GM12878 (cell line): ENCODE results near the gene PRPSAP1. TPM values are rescaled to one million over a fixed set of nuclear protein-coding genes. Genes with fewer than 3 reads are reported as not detected.

Experiments used
- ATAC-seq: fragments of 200-7000 bp; cut with Tn5 transposase; 3 replicates; pipeline ENCODE4 v1.9.1; 2020; ENCODE audit warnings: mild to moderate bottlenecking, moderate library complexity
- BruUV-seq: library from RNA; stranded (reverse); fragments of 400-500 nt; replicated peaks from 2 replicates; lab custom pipeline; 2021; lab: Mats Ljungman, UMichigan
- CTCF ChIA-PET: fragments of 300-600 bp; sonication (Branson Sonifier 250); formaldehyde crosslinking; extraction: SDS; loops from one replicate; lab custom pipeline; 2021; ENCODE audit warnings: inconsistent platforms; lab: Yijun Ruan, JAX
- POLR2A ChIA-PET: fragments of 350-600 bp; formaldehyde crosslinking; extraction: SDS; loops from one replicate; lab custom pipeline; 2021; ENCODE audit warnings: inconsistent platforms; lab: Charles Lee
- RAD21 ChIA-PET: fragments of 300-600 bp; sonication (Branson Sonifier 250); formaldehyde crosslinking; loops from one replicate; lab custom pipeline; 2023; ENCODE audit warnings: antibody characterized with exemption; ENCODE audit not compliant: unreplicated experiment; lab: Charles Lee
- SMC1A ChIA-PET: fragments of 300-600 bp; sonication (Branson Sonifier 250); formaldehyde crosslinking; loops from one replicate; lab custom pipeline; 2023; ENCODE audit not compliant: unreplicated experiment, uncharacterized antibody; lab: Charles Lee
- DNase-seq: peaks from one replicate; pipeline ENCODE4 v3.0.0-alpha.2; 2011; ENCODE audit warnings: low read depth, low spot score
- FAIRE-seq: peaks from 3 replicates; lab custom pipeline; 2011; peaks lifted over from hg19 to GRCh38; lab: Jason Lieb, UNC
- H2AFZ ChIP-seq: 2 replicates; pipeline ENCODE4 v1.6.0; 2011; ENCODE audit warnings: low read depth, low read length, control low read depth; ENCODE audit not compliant: control insufficient read depth
- H3K27ac ChIP-seq: 2 replicates; pipeline ENCODE4 v1.5.1; 2011; ENCODE audit warnings: control low read depth; ENCODE audit not compliant: control insufficient read depth, insufficient read depth
- H3K27me3 ChIP-seq, 2 experiments: replicated peaks in 1 of 2; 2 replicates each; pipeline versions ENCODE4 v1.6.0 to v1.6.1; 2011; ENCODE audit warnings: low read length in 1 of 2; ENCODE audit not compliant: control insufficient read depth in 2 of 2, insufficient read depth in 2 of 2
- H3K36me3 ChIP-seq, 2 experiments: 2 replicates each; pipeline ENCODE4 v1.5.1; 2011; ENCODE audit warnings: low read length in 1 of 2; ENCODE audit not compliant: control insufficient read depth in 2 of 2, insufficient read depth in 2 of 2
- H3K4me1 ChIP-seq: 2 replicates; pipeline ENCODE4 v1.6.1; 2011; ENCODE audit warnings: mild to moderate bottlenecking, low read length, moderate library complexity, mixed read lengths; ENCODE audit not compliant: control insufficient read depth, insufficient read depth
- H3K4me2 ChIP-seq: 2 replicates; pipeline ENCODE4 v1.6.0; 2011; ENCODE audit warnings: control low read depth; ENCODE audit not compliant: control insufficient read depth, insufficient read depth
- H3K4me3 ChIP-seq: fragments of 200-600 bp; sonication (generic); 2 replicates; pipeline ENCODE4 v1.5.1; 2016
- H3K79me2 ChIP-seq: 2 replicates; pipeline ENCODE4 v1.6.0; 2011; ENCODE audit warnings: low read length; ENCODE audit not compliant: control insufficient read depth, insufficient read depth
- H3K9ac ChIP-seq: 2 replicates; pipeline ENCODE4 v1.8.0; 2011; ENCODE audit warnings: low read length, control low read depth, mixed read lengths; ENCODE audit not compliant: control insufficient read depth, insufficient read depth
- H3K9me3 ChIP-seq: replicated peaks from 3 replicates; pipeline ENCODE4 v1.5.1; 2011; ENCODE audit warnings: mild to moderate bottlenecking, low read length; ENCODE audit not compliant: control insufficient read depth, insufficient read depth
- H4K20me1 ChIP-seq: 2 replicates; pipeline ENCODE4 v1.6.0; 2011; ENCODE audit not compliant: control insufficient read depth, insufficient read depth
- HCFC1 ChIP-seq: fragments of 150-350 bp; IDR thresholded peaks from 2 replicates; pipeline ENCODE4 v1.6.1; 2014; ENCODE audit warnings: low read length
- NR2C2 ChIP-seq: IDR thresholded peaks from 2 replicates; pipeline ENCODE4 v1.6.1; 2011; ENCODE audit warnings: borderline replicate concordance, low read depth; ENCODE audit not compliant: control insufficient read depth, insufficient read length
- POLR2AphosphoS2 ChIP-seq: IDR thresholded peaks from 2 replicates; pipeline ENCODE4 v1.6.1; 2011; ENCODE audit warnings: low read depth, mild to moderate bottlenecking, low read length, improper control_type of control experiment, moderate library complexity
- RAD21 ChIP-seq: IDR thresholded peaks from 2 replicates; pipeline ENCODE4 v1.6.1; 2011; ENCODE audit warnings: mild to moderate bottlenecking, low read depth, low read length, moderate library complexity; ENCODE audit not compliant: insufficient read depth
- RB1 ChIP-seq: fragments of 450-650 bp; formaldehyde crosslinking; IDR thresholded peaks from 2 replicates; pipeline ENCODE4 v1.6.1; 2017; ENCODE audit warnings: mild to moderate bottlenecking, borderline replicate concordance
- SMC3 ChIP-seq: IDR thresholded peaks from 2 replicates; pipeline ENCODE4 v1.6.1; 2011; ENCODE audit warnings: low read length, improper control_type of control experiment, borderline replicate concordance
- TARDBP ChIP-seq: IDR thresholded peaks from 2 replicates; pipeline ENCODE4 v1.6.1; 2016; ENCODE audit warnings: borderline replicate concordance
- ZNF24 ChIP-seq: fragments of 450-650 bp; IDR thresholded peaks from 2 replicates; pipeline ENCODE4 v1.6.1; 2017; ENCODE audit warnings: antibody characterized with exemption, mild to moderate bottlenecking
- ZNF384 ChIP-seq: IDR thresholded peaks from 2 replicates; pipeline ENCODE4 v1.6.1; 2012; ENCODE audit warnings: low read depth, mild to moderate bottlenecking, low read length, improper control_type of control experiment, borderline replicate concordance
- WGBS: methylation state at CpG from one replicate; pipeline ENCODE4 v1.1.6; 2016; ENCODE audit warnings: low lambda C conversion rate; ENCODE audit not compliant: insufficient replicate concordance, insufficient coverage; ENCODE audit errors: missing lambda C conversion rate; 5-methylcytosine and 5-hydroxymethylcytosine counted together
- in situ Hi-C: fragments of 300-500 bp; cut with MboI; formaldehyde crosslinking; loops from 9 replicates; pipeline ENCODE4 v1.14.3; 2018; ENCODE audit warnings: mixed read lengths
- intact Hi-C: fragments of 100-400 bp; cut with micrococcal nuclease; formaldehyde crosslinking; loops from one replicate; pipeline ENCODE4 v1.14.2; 2022; ENCODE audit not compliant: unreplicated experiment
- polyA plus RNA-seq, 11 experiments: library from polyadenylated mRNA; depleted of rRNA in 4 of 11; unstranded in 6 of 11; stranded (reverse) in 5 of 11; fragments of >200 nt; fragmentation: Nextera tagmentation in 4 of 11; fragmentation: Illumina TruSeq in 1 of 11; extraction: Ambion mirVana in 4 of 11; extraction: Trizol in 1 of 11; gene quantifications; 1 replicate in 1 of 11; 2 replicates in 10 of 11; pipeline versions ENCODE4 v1.2.1 to v1.2.3, GENCODE V29; 2011 to 2016; ENCODE audit warnings: inconsistent platforms in 2 of 11, missing spikeins in 2 of 11, low read depth in 1 of 11
- total RNA-seq, 4 experiments: library from RNA; depleted of rRNA in 3 of 4; stranded (reverse); fragments of >200 nt in 3 of 4; fragmentation: Illumina TruSeq in 1 of 4; extraction: Trizol in 1 of 4; gene quantifications; 2 replicates each; pipeline versions ENCODE4 v1.2.1 to v1.2.3, GENCODE V29; 2013 to 2021
- TF ChIP-seq, protein P1 (sequence below): IDR thresholded peaks from 2 replicates; pipeline ENCODE4 v1.6.1; 2011; ENCODE audit warnings: mild to moderate bottlenecking, low read depth, low read length, moderate library complexity; ENCODE audit not compliant: insufficient replicate concordance
- TF ChIP-seq, protein P2 (sequence below): IDR thresholded peaks from 2 replicates; pipeline ENCODE4 v1.6.1; 2012; ENCODE audit warnings: improper control_type of control experiment, low read depth, low read length; ENCODE audit not compliant: insufficient replicate concordance
- TF ChIP-seq, protein P3 (sequence below): IDR thresholded peaks from 2 replicates; pipeline ENCODE4 v1.6.1; 2012; ENCODE audit warnings: low read depth, low read length, improper control_type of control experiment

PRPSAP1 gene
- total and polyA plus RNA-seq, 10 of the 15 experiments (the other 5 are each of a cell fraction or from before 2014, with no cell fraction given): 15.8 to 84.2 (median 44.2) TPM

DNA sequence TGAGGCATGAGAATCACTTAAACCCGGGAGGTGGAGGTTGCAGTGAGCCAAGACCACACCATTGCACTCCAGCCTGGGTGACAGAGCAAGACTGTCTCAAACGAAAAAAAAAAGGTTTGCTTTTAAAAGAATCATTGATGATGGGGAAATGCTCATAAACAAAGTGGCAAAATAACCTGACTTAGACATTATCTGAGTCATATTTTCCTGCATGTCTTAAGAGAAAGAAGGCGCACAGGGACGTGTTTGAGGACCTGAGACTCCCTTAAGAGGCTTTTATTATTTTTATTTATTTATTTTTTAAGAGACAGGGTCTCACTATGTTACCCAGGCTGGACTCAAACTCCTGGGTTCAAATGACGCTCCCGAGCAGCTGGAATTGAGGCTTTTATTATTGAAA is 5.7 kb upstream of the PRPSAP1 start (continued):
- TF ChIP-seq NR2C2: no peak
- TF ChIP-seq, all 136 proteins: peak for 0

DNA sequence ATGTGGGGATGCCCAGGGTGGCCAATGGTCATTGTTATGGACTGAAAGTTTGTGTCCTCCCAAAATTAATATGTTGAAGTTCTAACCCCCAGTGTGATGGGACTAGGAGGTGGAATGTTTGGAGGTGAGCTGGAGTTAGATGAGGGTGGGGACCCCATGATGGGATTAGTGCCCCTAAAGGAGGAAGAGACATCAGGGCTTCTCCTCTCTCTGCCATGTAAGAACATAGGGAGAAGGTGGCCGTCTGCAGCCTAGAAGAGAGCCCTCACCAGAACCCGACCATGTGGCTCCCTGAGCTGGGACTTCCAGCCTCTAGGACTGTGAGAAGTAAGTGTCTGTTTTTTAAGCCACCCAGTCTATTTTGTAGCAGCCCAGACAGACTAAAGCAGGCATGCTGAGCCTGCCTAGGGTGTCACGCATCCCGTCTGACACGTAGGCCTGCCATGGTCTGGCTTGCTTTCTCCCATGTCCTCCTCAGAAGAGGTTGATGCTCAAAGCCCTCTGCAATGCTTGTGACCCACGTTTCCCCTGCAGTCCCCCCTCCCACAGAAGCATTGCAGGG is 4.0 kb upstream of the PRPSAP1 start:
- H4K20me1 ChIP-seq: no peaks in the 10 kb centered on the region
- H3K4me1 ChIP-seq: peaks cover 13% of the 10 kb centered on the region
- no peak overlapping the region for H3K27ac ChIP-seq
- H2AFZ ChIP-seq: peak overlapping the region; percentile 75
- no TSS peak for BruUV-seq
- ChIA-PET POLR2A (interaction anchor here (0.5 to 0.7 kb wide), 3 partner anchors 11 to 368 kb away, joined by 3 to 5 read pairs (median 4); no protein-coding TSS in a partner anchor), RAD21 (no interaction called here), CTCF (interaction anchor here (2.5 kb wide), 1 partner anchor 40 kb away, joined by 8 read pairs; no protein-coding TSS in a partner anchor), SMC1A (interaction anchor here (0.6 kb wide), 2 partner anchors 125 to 1437 kb away, joined by 3 read pairs; no protein-coding TSS in a partner anchor)
- TF ChIP-seq ZNF24 (no peak), POLR2AphosphoS2 (no peak), RAD21 (no peak), SMC3 (no peak), HCFC1 (no peak), RB1 (no peak), TARDBP (no peak), ZNF384 (no peak)
- TF ChIP-seq, protein P1, sequence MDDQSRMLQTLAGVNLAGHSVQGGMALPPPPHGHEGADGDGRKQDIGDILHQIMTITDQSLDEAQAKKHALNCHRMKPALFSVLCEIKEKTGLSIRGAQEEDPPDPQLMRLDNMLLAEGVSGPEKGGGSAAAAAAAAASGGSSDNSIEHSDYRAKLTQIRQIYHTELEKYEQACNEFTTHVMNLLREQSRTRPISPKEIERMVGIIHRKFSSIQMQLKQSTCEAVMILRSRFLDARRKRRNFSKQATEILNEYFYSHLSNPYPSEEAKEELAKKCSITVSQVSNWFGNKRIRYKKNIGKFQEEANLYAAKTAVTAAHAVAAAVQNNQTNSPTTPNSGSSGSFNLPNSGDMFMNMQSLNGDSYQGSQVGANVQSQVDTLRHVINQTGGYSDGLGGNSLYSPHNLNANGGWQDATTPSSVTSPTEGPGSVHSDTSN: no peak
- TF ChIP-seq, protein P2, sequence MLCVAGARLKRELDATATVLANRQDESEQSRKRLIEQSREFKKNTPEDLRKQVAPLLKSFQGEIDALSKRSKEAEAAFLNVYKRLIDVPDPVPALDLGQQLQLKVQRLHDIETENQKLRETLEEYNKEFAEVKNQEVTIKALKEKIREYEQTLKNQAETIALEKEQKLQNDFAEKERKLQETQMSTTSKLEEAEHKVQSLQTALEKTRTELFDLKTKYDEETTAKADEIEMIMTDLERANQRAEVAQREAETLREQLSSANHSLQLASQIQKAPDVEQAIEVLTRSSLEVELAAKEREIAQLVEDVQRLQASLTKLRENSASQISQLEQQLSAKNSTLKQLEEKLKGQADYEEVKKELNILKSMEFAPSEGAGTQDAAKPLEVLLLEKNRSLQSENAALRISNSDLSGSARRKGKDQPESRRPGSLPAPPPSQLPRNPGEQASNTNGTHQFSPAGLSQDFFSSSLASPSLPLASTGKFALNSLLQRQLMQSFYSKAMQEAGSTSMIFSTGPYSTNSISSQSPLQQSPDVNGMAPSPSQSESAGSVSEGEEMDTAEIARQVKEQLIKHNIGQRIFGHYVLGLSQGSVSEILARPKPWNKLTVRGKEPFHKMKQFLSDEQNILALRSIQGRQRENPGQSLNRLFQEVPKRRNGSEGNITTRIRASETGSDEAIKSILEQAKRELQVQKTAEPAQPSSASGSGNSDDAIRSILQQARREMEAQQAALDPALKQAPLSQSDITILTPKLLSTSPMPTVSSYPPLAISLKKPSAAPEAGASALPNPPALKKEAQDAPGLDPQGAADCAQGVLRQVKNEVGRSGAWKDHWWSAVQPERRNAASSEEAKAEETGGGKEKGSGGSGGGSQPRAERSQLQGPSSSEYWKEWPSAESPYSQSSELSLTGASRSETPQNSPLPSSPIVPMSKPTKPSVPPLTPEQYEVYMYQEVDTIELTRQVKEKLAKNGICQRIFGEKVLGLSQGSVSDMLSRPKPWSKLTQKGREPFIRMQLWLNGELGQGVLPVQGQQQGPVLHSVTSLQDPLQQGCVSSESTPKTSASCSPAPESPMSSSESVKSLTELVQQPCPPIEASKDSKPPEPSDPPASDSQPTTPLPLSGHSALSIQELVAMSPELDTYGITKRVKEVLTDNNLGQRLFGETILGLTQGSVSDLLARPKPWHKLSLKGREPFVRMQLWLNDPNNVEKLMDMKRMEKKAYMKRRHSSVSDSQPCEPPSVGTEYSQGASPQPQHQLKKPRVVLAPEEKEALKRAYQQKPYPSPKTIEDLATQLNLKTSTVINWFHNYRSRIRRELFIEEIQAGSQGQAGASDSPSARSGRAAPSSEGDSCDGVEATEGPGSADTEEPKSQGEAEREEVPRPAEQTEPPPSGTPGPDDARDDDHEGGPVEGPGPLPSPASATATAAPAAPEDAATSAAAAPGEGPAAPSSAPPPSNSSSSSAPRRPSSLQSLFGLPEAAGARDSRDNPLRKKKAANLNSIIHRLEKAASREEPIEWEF: no peak
- TF ChIP-seq, protein P3, sequence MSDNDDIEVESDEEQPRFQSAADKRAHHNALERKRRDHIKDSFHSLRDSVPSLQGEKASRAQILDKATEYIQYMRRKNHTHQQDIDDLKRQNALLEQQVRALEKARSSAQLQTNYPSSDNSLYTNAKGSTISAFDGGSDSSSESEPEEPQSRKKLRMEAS: no peak
- H3K9me3 ChIP-seq: no peaks in the 10 kb centered on the region
- no peaks in the 10 kb centered on the region for H3K36me3 ChIP-seq
- no peak for ATAC-seq
- H3K4me3 ChIP-seq: no peak overlapping the region
- H3K9ac ChIP-seq: no peak overlapping the region
- in situ Hi-C loops (no loop called here), intact Hi-C loops (no loop called here)
- WGBS: 76% methylated on average over 6 of the region's 6 CpGs
- H3K27me3 ChIP-seq: no peaks in the 10 kb centered on the region; a peak in 1 of 4 replicates
- no peak for DNase-seq
- no peak for FAIRE-seq
- H3K4me2 ChIP-seq: peak overlapping the region; percentile 50; the same call in 1 of the 2 replicates
- H3K79me2 ChIP-seq: peaks cover 5% of the 10 kb centered on the region
